Spinal cord (tissue), 10 donors: ENCODE results near the gene JMJD8. TPM values are rescaled to one million over a fixed set of nuclear protein-coding genes. Genes with fewer than 3 reads are reported as not detected.

Experiments
- DNase-seq, 6 donors: peaks; one replicate each; pipeline versions ENCODE4 v3.0.0 to v3.0.0-alpha.2; 2013 to 2015; ENCODE audit warnings: low spot score in 6 of 6, low read depth in 4 of 6
- H3K27ac ChIP-seq: one replicate; pipeline ENCODE4 v1.5.1; 2013; ENCODE audit warnings: low read depth, low read length, control low read depth
- H3K27me3 ChIP-seq: one replicate; pipeline ENCODE4 v1.6.1; 2013; ENCODE audit warnings: low read length; ENCODE audit not compliant: control insufficient read depth, insufficient read depth
- H3K36me3 ChIP-seq: one replicate; pipeline ENCODE4 v1.6.1; 2013; ENCODE audit warnings: low read length; ENCODE audit not compliant: control insufficient read depth, insufficient read depth
- H3K4me1 ChIP-seq: one replicate; pipeline ENCODE4 v1.6.1; 2013; ENCODE audit warnings: low read length; ENCODE audit not compliant: control insufficient read depth, insufficient read depth
- H3K4me3 ChIP-seq: one replicate; pipeline ENCODE4 v1.5.1; 2013; ENCODE audit warnings: low read depth, low read length, control low read depth
- H3K9me3 ChIP-seq: one replicate; pipeline ENCODE4 v1.6.1; 2013; ENCODE audit warnings: low read length; ENCODE audit not compliant: control insufficient read depth, insufficient read depth
- WGBS: methylation state at CpG from one replicate; pipeline ENCODE4 v1.1.5; 2013; ENCODE audit warnings: missing lambda C conversion rate; ENCODE audit not compliant: insufficient coverage; 5-methylcytosine and 5-hydroxymethylcytosine counted together
- polyA plus RNA-seq, 2 donors: library from polyadenylated mRNA; unstranded; fragments of 120-200 nt; gene quantifications; one replicate each; pipeline ENCODE4 v1.2.1, GENCODE V29; 2013; ENCODE audit not compliant: insufficient read length in 2 of 2
- total RNA-seq, 2 donors: library from RNA; depleted of rRNA in 1 of 2; stranded (reverse); fragments of 120-200 nt in 1 of 2; fragments of >200 nt in 1 of 2; gene quantifications; one replicate each; pipeline versions ENCODE4 v1.2.3 to v1.2.4, GENCODE V29; 2013 to 2014
- donor health status: healthy.

JMJD8 gene
- total and polyA plus RNA-seq, 4 donors = 24.3 to 71.9 (median 52.7) TPM

- no peak overlapping the region for H3K27ac ChIP-seq
- H3K27me3 ChIP-seq = peaks cover 45% of the 10 kb centered on the region
- no peak overlapping the region for H3K4me3 ChIP-seq
These were observed 19.9 kb upstream of the JMJD8 start for GRCh38 chr16:704047-704446.

GRCh38 chr16:703406-703805 is 19.3 kb upstream of the JMJD8 start:
- peaks cover 76% of the 10 kb centered on the region for H3K4me1 ChIP-seq
- H3K4me3 ChIP-seq = no peak overlapping the region
- H3K36me3 ChIP-seq = peaks cover 48% of the 10 kb centered on the region
- WGBS = 83% methylated on average over 12 of the region's 12 CpGs
- H3K27ac ChIP-seq = no peak overlapping the region
- H3K9me3 ChIP-seq = no peaks in the 10 kb centered on the region
- DNase-seq = no peak
- H3K27me3 ChIP-seq = peaks cover 45% of the 10 kb centered on the region

More at GRCh38 chr16:704047-704446, 19.9 kb upstream of the JMJD8 start:
- DNase-seq = no peak
- Histone ChIP-seq H3K4me1 (peaks cover 82% of the 10 kb centered on the region), H3K9me3 (no peaks in the 10 kb centered on the region), H3K36me3 (peaks cover 44% of the 10 kb centered on the region)
- WGBS = 80% methylated on average over 7 of the region's 7 CpGs

GRCh38 chr16:702341-702740 is 18.2 kb upstream of the JMJD8 start:
- 83% methylated on average over 19 of the region's 19 CpGs for WGBS
- Histone ChIP-seq H3K36me3 (peaks cover 55% of the 10 kb centered on the region), H3K27ac (no peak overlapping the region), H3K4me1 (peaks cover 67% of the 10 kb centered on the region), H3K9me3 (no peaks in the 10 kb centered on the region), H3K27me3 (peaks cover 40% of the 10 kb centered on the region), H3K4me3 (no peak overlapping the region)
- no peak for DNase-seq

GRCh38 chr16:700684-701584 is 16.8 kb upstream of the JMJD8 start:
- peaks cover 31% of the 10 kb centered on the region for H3K27me3 ChIP-seq
- peaks cover 69% of the 10 kb centered on the region for H3K36me3 ChIP-seq
- DNase-seq = no peak
- 8% methylated on average over 76 of the region's 76 CpGs for WGBS
- no peak overlapping the region for H3K4me3 ChIP-seq
- H3K27ac ChIP-seq = no peak overlapping the region
- peaks cover 54% of the 10 kb centered on the region for H3K4me1 ChIP-seq
- no peaks in the 10 kb centered on the region for H3K9me3 ChIP-seq

GRCh38 chr16:698911-699671 is 15.0 kb upstream of the JMJD8 start:
- Histone ChIP-seq H3K4me1 (peaks cover 58% of the 10 kb centered on the region), H3K4me3 (no peak overlapping the region), H3K27me3 (peaks cover 35% of the 10 kb centered on the region)

GRCh38 chr16:695355-696089 is 11.4 kb upstream of the JMJD8 start:
- 25% methylated on average over 71 of the region's 71 CpGs for WGBS
- Histone ChIP-seq H3K27me3 (peaks cover 27% of the 10 kb centered on the region), H3K4me1 (peaks cover 27% of the 10 kb centered on the region), H3K27ac (no peak overlapping the region), H3K9me3 (no peaks in the 10 kb centered on the region), H3K4me3 (no peak overlapping the region), H3K36me3 (peaks cover 65% of the 10 kb centered on the region)
- DNase-seq = no peak

More at GRCh38 chr16:698911-699671, 15.0 kb upstream of the JMJD8 start:
- no peak for DNase-seq
- Histone ChIP-seq H3K9me3 (no peaks in the 10 kb centered on the region), H3K27ac (no peak overlapping the region), H3K36me3 (peaks cover 85% of the 10 kb centered on the region)
- WGBS = 81% methylated on average over 17 of the region's 19 CpGs

- DNase-seq = no peak
- no peak overlapping the region for H3K4me3 ChIP-seq
- no peak overlapping the region for H3K27ac ChIP-seq
- H3K4me1 ChIP-seq = peaks cover 24% of the 10 kb centered on the region
- WGBS = 34% methylated on average over 36 of the region's 37 CpGs
- H3K9me3 ChIP-seq = no peaks in the 10 kb centered on the region
- H3K27me3 ChIP-seq = peaks cover 21% of the 10 kb centered on the region
- peaks cover 64% of the 10 kb centered on the region for H3K36me3 ChIP-seq
These were observed 10.8 kb upstream of the JMJD8 start for GRCh38 chr16:694863-695354.

GRCh38 chr16:694187-694862 is 10.2 kb upstream of the JMJD8 start:
- peaks cover 20% of the 10 kb centered on the region for H3K27me3 ChIP-seq

GRCh38 chr16:693766-694165 is 9.6 kb upstream of the JMJD8 start:
- H3K9me3 ChIP-seq = no peaks in the 10 kb centered on the region
- peaks cover 61% of the 10 kb centered on the region for H3K36me3 ChIP-seq
- DNase-seq = no peak
- H3K27ac ChIP-seq = no peak overlapping the region
- no peak overlapping the region for H3K4me3 ChIP-seq
- peaks cover 20% of the 10 kb centered on the region for H3K27me3 ChIP-seq
- H3K4me1 ChIP-seq = peaks cover 33% of the 10 kb centered on the region
- 28% methylated on average over 36 of the region's 37 CpGs for WGBS

More at GRCh38 chr16:694187-694862, 10.2 kb upstream of the JMJD8 start:
- Histone ChIP-seq H3K4me1 (peaks cover 27% of the 10 kb centered on the region), H3K4me3 (no peak overlapping the region), H3K36me3 (peaks cover 60% of the 10 kb centered on the region), H3K27ac (no peak overlapping the region), H3K9me3 (no peaks in the 10 kb centered on the region)
- no peak for DNase-seq
- WGBS = 28% methylated on average over 63 of the region's 64 CpGs
